GM06990 (cell line): Measurements from ENCODE around the gene U2SURP.
A peak's percentile ranks its signal among the peaks of the same experiment; 100 is the strongest.

Experiments used
- DNase-seq: peaks from one replicate; pipeline ENCODE4 v3.0.0-alpha.2; 2011; ENCODE audit not compliant: insufficient read length; ENCODE audit errors: extremely low read depth
- H3K27me3 ChIP-seq: replicated peaks from 2 replicates; pipeline ENCODE4 v1.6.0; 2011; ENCODE audit warnings: low read length; ENCODE audit not compliant: control insufficient read depth, insufficient read depth
- H3K36me3 ChIP-seq: 2 replicates; pipeline ENCODE4 v1.5.1; 2011; ENCODE audit warnings: low read length; ENCODE audit not compliant: control insufficient read depth, insufficient read depth
- H3K4me3 ChIP-seq: replicated peaks from 2 replicates; pipeline ENCODE4 v1.5.1; 2011; ENCODE audit warnings: low read depth, mild to moderate bottlenecking, control low read depth, low read length
- TF ChIP-seq, protein P1 (sequence below): IDR thresholded peaks from 2 replicates; pipeline ENCODE4 v1.5.1; 2011; ENCODE audit warnings: low read length, control low read depth, mild to moderate bottlenecking, inconsistent platforms; ENCODE audit not compliant: insufficient read depth, poor library complexity, severe bottlenecking

Gene U2SURP

DNA sequence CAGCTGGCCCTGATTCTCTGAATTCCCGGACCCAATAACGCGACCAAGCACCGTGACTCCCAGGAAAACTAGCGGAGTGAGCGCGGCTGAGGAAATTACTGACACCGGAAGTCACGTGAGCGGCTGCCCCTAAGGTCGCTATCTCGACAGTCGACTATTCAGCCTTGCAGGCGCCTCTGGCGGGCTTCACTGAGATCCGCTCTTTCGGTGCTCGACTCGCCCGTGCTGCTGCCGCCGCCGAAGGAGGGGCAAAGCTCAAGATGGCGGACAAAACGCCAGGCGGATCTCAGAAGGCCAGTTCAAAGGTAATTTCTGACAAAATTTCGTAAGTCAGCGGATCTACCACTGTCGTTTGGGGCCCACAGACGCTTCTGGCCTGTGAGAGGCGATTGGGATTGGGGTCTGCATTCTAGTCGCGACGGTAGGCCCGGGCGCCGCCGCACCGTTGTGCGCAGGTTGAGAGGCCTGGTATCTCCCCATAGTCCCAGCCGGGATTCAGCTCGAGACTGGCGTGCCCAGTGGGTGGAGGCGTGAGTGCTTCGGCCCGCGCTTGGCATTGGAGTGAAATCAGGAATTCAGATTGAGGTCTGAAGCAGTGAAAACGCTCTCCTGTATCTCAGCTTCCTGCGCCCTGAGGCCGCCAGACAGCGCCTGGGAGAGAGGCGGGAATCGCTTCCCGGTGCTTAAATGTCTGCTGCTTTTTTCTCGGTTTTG lies at the start of gene U2SURP:
Gene U2SURP (plus strand): TSS at position 202 of the 714 bp plus-strand sequence. CDS start 59 bp downstream, at position 261.
- Histone ChIP-seq H3K27me3 (no peaks in the 10 kb centered on the region), H3K36me3 (no peaks in the 10 kb centered on the region), H3K4me3 (peak within 1 kb of the TSS; percentile 83)
- DNase-seq = peak; percentile 91
- TF ChIP-seq, protein P1, sequence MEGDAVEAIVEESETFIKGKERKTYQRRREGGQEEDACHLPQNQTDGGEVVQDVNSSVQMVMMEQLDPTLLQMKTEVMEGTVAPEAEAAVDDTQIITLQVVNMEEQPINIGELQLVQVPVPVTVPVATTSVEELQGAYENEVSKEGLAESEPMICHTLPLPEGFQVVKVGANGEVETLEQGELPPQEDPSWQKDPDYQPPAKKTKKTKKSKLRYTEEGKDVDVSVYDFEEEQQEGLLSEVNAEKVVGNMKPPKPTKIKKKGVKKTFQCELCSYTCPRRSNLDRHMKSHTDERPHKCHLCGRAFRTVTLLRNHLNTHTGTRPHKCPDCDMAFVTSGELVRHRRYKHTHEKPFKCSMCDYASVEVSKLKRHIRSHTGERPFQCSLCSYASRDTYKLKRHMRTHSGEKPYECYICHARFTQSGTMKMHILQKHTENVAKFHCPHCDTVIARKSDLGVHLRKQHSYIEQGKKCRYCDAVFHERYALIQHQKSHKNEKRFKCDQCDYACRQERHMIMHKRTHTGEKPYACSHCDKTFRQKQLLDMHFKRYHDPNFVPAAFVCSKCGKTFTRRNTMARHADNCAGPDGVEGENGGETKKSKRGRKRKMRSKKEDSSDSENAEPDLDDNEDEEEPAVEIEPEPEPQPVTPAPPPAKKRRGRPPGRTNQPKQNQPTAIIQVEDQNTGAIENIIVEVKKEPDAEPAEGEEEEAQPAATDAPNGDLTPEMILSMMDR = no peak

DNA sequence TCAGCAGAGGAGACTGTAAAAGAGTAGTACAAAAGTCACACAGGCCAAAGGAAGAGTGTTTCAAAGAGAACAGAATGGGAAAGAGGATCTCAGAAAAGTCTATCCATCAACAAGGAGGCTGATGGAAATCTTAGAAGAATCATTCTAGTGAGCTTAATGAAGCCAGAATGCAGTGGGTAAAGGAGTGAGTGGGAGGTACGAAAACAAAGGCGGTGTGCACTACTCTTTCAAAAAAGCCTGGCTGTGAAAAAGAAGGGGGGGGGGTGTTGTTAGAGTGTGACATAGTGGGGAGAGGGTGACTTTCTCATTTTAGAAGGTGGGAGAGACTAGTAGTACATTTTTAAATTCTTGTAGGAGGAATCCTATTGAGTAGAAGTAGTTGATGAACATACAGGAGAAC lies 49.6 kb upstream of the U2SURP start:
- TF ChIP-seq, protein P1 = no peak

DNA sequence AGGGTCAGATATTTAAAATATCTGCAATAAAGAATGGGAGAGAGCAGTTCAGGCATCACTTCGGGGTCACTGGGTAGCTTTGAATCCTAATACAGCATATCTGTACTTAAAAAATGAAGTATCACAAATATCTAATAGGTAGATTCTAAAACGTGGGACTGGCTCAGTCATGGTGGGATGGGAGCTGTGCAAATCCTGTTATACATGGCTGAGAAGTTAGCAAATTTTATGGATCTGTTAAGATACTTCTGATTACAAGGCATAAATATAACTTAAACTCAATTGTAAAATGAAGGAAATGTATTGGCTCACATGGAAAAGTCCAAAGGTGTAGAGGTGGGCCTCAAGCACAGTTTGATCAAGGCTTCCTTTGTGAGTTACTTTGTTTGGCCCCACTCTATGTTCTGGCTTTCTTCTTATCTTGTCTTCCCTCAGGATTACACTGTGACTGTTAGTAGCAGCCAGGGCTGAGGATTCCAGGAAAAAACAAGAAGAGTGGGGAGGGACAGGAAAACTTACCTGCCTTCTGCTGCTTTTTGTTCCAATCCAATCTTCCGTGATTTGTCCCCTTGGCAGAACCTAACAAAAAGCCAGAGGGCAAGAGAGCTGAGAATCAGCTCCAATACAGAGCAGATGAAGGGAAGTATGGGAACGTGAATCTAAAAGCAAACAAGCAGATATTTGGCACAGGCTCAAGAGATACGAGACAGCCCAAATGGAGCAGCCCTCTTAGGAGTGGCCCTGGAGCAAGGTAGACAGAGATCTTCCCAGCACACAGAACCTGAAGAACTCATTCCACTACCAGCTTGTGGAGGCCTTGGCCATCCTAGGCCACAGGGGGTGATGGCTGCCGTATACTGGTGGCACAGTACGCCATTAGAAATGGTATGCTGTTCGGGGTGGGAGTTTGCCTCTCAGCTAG lies 48.8 kb upstream of the U2SURP start:
- TF ChIP-seq, protein P1 = no peak

More for the DNA sequence above, 49.6 kb upstream of the U2SURP start:
- H3K4me3 ChIP-seq = no peak overlapping the region
- H3K27me3 ChIP-seq = no peaks in the 10 kb centered on the region
- no peak for DNase-seq
- H3K36me3 ChIP-seq = no peaks in the 10 kb centered on the region

DNA sequence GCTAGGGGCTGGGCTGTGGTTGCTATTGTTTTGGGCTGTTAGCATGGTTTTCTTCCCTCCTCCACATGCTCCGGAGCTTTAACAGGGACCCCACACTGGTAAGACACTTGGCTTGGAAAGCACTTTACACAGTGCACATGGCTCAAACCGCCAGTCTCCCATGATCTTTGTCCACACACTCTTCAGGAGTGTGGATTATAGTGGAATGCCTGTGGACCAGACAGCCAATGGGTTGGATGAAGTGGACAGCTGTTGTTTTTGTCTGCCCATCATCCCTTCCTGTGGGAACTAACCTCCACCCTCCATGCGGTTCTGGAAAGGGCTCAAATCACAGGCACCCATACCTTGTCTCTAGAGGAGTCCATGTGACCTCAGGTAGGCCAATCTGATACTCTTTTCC lies 47.9 kb upstream of the U2SURP start:
- H3K4me3 ChIP-seq = no peak overlapping the region
- no peaks in the 10 kb centered on the region for H3K27me3 ChIP-seq
- TF ChIP-seq, protein P1 = no peak
- H3K36me3 ChIP-seq = no peaks in the 10 kb centered on the region
- no peak for DNase-seq

More for the DNA sequence above, 48.8 kb upstream of the U2SURP start:
- Histone ChIP-seq H3K4me3 (no peak overlapping the region), H3K36me3 (no peaks in the 10 kb centered on the region), H3K27me3 (no peaks in the 10 kb centered on the region)
- no peak for DNase-seq

DNA sequence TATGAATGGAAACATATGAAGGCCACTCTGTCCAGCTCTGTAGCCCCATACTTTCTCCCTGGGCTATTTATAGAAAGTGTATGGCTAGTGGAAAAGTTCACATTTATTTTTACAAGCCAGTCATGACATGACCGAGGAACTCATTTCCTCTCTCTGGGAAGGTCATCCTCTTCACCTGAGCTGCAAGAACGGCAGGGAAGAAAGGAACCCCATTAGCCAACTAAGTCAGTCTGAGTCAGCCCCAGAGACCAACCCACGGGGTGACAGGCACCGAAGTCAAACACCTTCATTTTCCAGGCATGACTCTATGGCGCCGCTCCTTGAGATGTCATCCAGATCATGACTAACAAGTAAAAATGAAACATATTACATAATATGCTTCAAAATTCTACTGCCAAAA lies 42.7 kb upstream of the U2SURP start:
- no peaks in the 10 kb centered on the region for H3K36me3 ChIP-seq
- H3K4me3 ChIP-seq = no peak overlapping the region
- H3K27me3 ChIP-seq = no peaks in the 10 kb centered on the region; the same call in 1 of the 2 replicates
- DNase-seq = no peak
- TF ChIP-seq, protein P1 = peak; percentile 9
